Measurements from ENCODE around the gene SHBG. TPM values are rescaled to one million over a fixed set of nuclear protein-coding genes. Genes with fewer than 3 reads are reported as not detected.

SHBG gene
- polyA plus RNA-seq, 1 donor (not counting 4 experiments of a cell fraction or from before 2014, with no cell fraction given): 0.14 TPM

GRCh38 chr17:7674934-7675333, 45.0 kb downstream of the SHBG start:
- DNase-seq (ENCODE audit: low read depth, low spot score) (no peak), FAIRE-seq (no peak)
- Histone ChIP-seq H3K4me1 (ENCODE audit: control insufficient read depth, extremely low read depth, insufficient read depth, low read length) (no peaks in the 10 kb centered on the region), H3K4me2 (ENCODE audit: control insufficient read depth, extremely low read depth, insufficient read depth, low read depth, low read length) (no peak overlapping the region), H3K9me3 (ENCODE audit: control insufficient read depth, low read depth, low read length) (peaks cover 3% of the 10 kb centered on the region), H3K27me3 (ENCODE audit: control insufficient read depth, extremely low read depth, insufficient read depth, low read length) (no peaks in the 10 kb centered on the region), H3K9me1 (ENCODE audit: control insufficient read depth, extremely low read depth, insufficient read depth, low read length) (no peaks in the 10 kb centered on the region), H2AFZ (ENCODE audit: control insufficient read depth, low read length) (no peak overlapping the region), H3K27ac (ENCODE audit: control insufficient read depth, insufficient read depth, low read length) (no peak overlapping the region), H3K4me3 (ENCODE audit: control insufficient read depth in 2 of 3, extremely low read depth in 1 of 3, insufficient read depth in 2 of 3, low read depth in 1 of 3, low read length in 3 of 3) (no peak overlapping the region), H3K79me2 (ENCODE audit: control insufficient read depth, insufficient read depth, low read length) (peaks cover 3% of the 10 kb centered on the region), H3K36me3 (ENCODE audit: control insufficient read depth in 2 of 2, extremely low read depth in 1 of 2, insufficient read depth in 2 of 2, low read length in 2 of 2) (peaks cover 19 to 20% of the 10 kb centered on the region in 2 experiments), H4K20me1 (ENCODE audit: control insufficient read depth, extremely low read depth, insufficient read depth, low read length) (no peaks in the 10 kb centered on the region), H3K9ac (ENCODE audit: control insufficient read depth, extremely low read depth, insufficient read depth, low read length) (no peak overlapping the region)
- dilution Hi-C loops (cut with MboI; ENCODE audit: extremely low pct_ligation_motif_present, low sequenced_read_pairs): no loop called here
- TF ChIP-seq CTCF (optimal IDR thresholded peaks at IDR 0.05 in 1 of 3, IDR thresholded peaks at IDR 0.05 in 1 of 3, conservative IDR thresholded peaks at IDR 0.05 in 1 of 3; ENCODE audit: extremely low read depth in 1 of 3, insufficient read depth in 2 of 3, low read length in 3 of 3) (no peak), EZH2 (IDR thresholded peaks at IDR 0.05; ENCODE audit: low read length) (no peak)

- Histone ChIP-seq H3K27ac (ENCODE audit: control insufficient read depth, insufficient read depth, low read length) (no peak overlapping the region), H3K9me1 (ENCODE audit: control insufficient read depth, extremely low read depth, insufficient read depth, low read length) (no peaks in the 10 kb centered on the region), H3K4me2 (ENCODE audit: control insufficient read depth, extremely low read depth, insufficient read depth, low read depth, low read length) (no peak overlapping the region), H3K9me3 (ENCODE audit: control insufficient read depth, low read depth, low read length) (peaks cover 3% of the 10 kb centered on the region), H3K4me1 (ENCODE audit: control insufficient read depth, extremely low read depth, insufficient read depth, low read length) (no peaks in the 10 kb centered on the region), H4K20me1 (ENCODE audit: control insufficient read depth, extremely low read depth, insufficient read depth, low read length) (no peaks in the 10 kb centered on the region), H3K4me3 (ENCODE audit: control insufficient read depth in 2 of 3, extremely low read depth in 1 of 3, insufficient read depth in 2 of 3, low read depth in 1 of 3, low read length in 3 of 3) (no peak overlapping the region), H3K9ac (ENCODE audit: control insufficient read depth, extremely low read depth, insufficient read depth, low read length) (no peak overlapping the region), H2AFZ (ENCODE audit: control insufficient read depth, low read length) (no peak overlapping the region), H3K27me3 (ENCODE audit: control insufficient read depth, extremely low read depth, insufficient read depth, low read length) (no peaks in the 10 kb centered on the region), H3K79me2 (ENCODE audit: control insufficient read depth, insufficient read depth, low read length) (peaks cover 3% of the 10 kb centered on the region), H3K36me3 (ENCODE audit: control insufficient read depth in 2 of 2, extremely low read depth in 1 of 2, insufficient read depth in 2 of 2, low read length in 2 of 2) (peaks cover 16 to 17% of the 10 kb centered on the region in 2 experiments)
- FAIRE-seq (no peak), DNase-seq (ENCODE audit: low read depth, low spot score) (no peak)
- dilution Hi-C loops (cut with MboI; ENCODE audit: extremely low pct_ligation_motif_present, low sequenced_read_pairs): no loop called here
- TF ChIP-seq CTCF (optimal IDR thresholded peaks at IDR 0.05 in 1 of 3, IDR thresholded peaks at IDR 0.05 in 1 of 3, conservative IDR thresholded peaks at IDR 0.05 in 1 of 3; ENCODE audit: extremely low read depth in 1 of 3, insufficient read depth in 2 of 3, low read length in 3 of 3) (no peak), EZH2 (IDR thresholded peaks at IDR 0.05; ENCODE audit: low read length) (no peak)
Measured at GRCh38 chr17:7676533-7676932, 46.6 kb downstream of the SHBG start.
